ENCODE results near the gene ABCA3. TPM values are rescaled to one million over a fixed set of nuclear protein-coding genes. Genes with fewer than 3 reads are reported as not detected.
"Not testable (repeated sequence)": the region's sequence is repeated elsewhere in the genome, so short reads cannot be mapped to it uniquely, and the experiment has no call there.

Gene ABCA3
- polyA plus RNA-seq (2013, experiment 1 of 4): 14.3 TPM
- polyA plus RNA-seq (2013, experiment 2 of 4): 17.9 TPM
- polyA plus RNA-seq (2013, experiment 3 of 4): 13.3 TPM
- 13.9 TPM for polyA plus RNA-seq (2013, experiment 4 of 4)

- no peak within 1 kb of the TSS for H3K27ac ChIP-seq (ENCODE audit: insufficient read depth, low read depth, low read length, poor library complexity, severe bottlenecking)
- WGBS, 2 experiments: 24% methylated on average over 110 of the region's 110 CpGs
- no peaks in the 10 kb centered on the region for H3K9me3 ChIP-seq (ENCODE audit: control insufficient read depth, low read length)
- peak within 1 kb of the TSS; percentile 61 for H3K4me3 ChIP-seq (ENCODE audit: insufficient read depth, low read depth, low read length)
- H3K36me3 ChIP-seq (ENCODE audit: control insufficient read depth, insufficient read depth, low read length): no peaks in the 10 kb centered on the region
- peaks cover 61% of the 10 kb centered on the region for H3K27me3 ChIP-seq (ENCODE audit: control insufficient read depth, insufficient read depth, low read length, poor library complexity, severe bottlenecking)
- H3K4me1 ChIP-seq (ENCODE audit: control insufficient read depth, insufficient read depth, low read length): no peaks in the 10 kb centered on the region
Observed at GRCh38 chr16:2340564-2341455, at the start of gene ABCA3. Gene ABCA3, minus strand, starts transcription at chr16:2340728. Its CDS starts 14,262 bp downstream, at chr16:2326466.

GRCh38 chr16:2388875-2389433 is 48.4 kb upstream of the ABCA3 start:
- Histone ChIP-seq H3K36me3 (ENCODE audit: control insufficient read depth, insufficient read depth, low read length) (no peaks in the 10 kb centered on the region), H3K27ac (ENCODE audit: insufficient read depth, low read depth, low read length, poor library complexity, severe bottlenecking) (no peak overlapping the region), H3K4me1 (ENCODE audit: control insufficient read depth, insufficient read depth, low read length) (no peaks in the 10 kb centered on the region), H3K27me3 (ENCODE audit: control insufficient read depth, insufficient read depth, low read length, poor library complexity, severe bottlenecking) (no peaks in the 10 kb centered on the region), H3K9me3 (ENCODE audit: control insufficient read depth, low read length) (no peaks in the 10 kb centered on the region), H3K4me3 (ENCODE audit: insufficient read depth, low read depth, low read length) (no peak overlapping the region)
- 79 to 84% methylated on average over 2 of the region's 2 CpGs for WGBS, 2 experiments

GRCh38 chr16:2388139-2388874 is 47.8 kb upstream of the ABCA3 start:
- H3K27ac ChIP-seq (ENCODE audit: insufficient read depth, low read depth, low read length, poor library complexity, severe bottlenecking): no peak overlapping the region
- no peaks in the 10 kb centered on the region for H3K4me1 ChIP-seq (ENCODE audit: control insufficient read depth, insufficient read depth, low read length)
- no peaks in the 10 kb centered on the region for H3K9me3 ChIP-seq (ENCODE audit: control insufficient read depth, low read length)
- 84 to 90% methylated on average over 3 of the region's 3 CpGs for WGBS, 2 experiments
- no peaks in the 10 kb centered on the region for H3K36me3 ChIP-seq (ENCODE audit: control insufficient read depth, insufficient read depth, low read length)
- H3K27me3 ChIP-seq (ENCODE audit: control insufficient read depth, insufficient read depth, low read length, poor library complexity, severe bottlenecking): no peaks in the 10 kb centered on the region
- no peak overlapping the region for H3K4me3 ChIP-seq (ENCODE audit: insufficient read depth, low read depth, low read length)

GRCh38 chr16:2386990-2387389 is 46.5 kb upstream of the ABCA3 start:
- no peaks in the 10 kb centered on the region for H3K36me3 ChIP-seq (ENCODE audit: control insufficient read depth, insufficient read depth, low read length)
- no peaks in the 10 kb centered on the region for H3K9me3 ChIP-seq (ENCODE audit: control insufficient read depth, low read length)
- no peak overlapping the region for H3K4me3 ChIP-seq (ENCODE audit: insufficient read depth, low read depth, low read length)
- no peak overlapping the region for H3K27ac ChIP-seq (ENCODE audit: insufficient read depth, low read depth, low read length, poor library complexity, severe bottlenecking)
- 12 to 21% methylated on average over 3 of the region's 3 CpGs for WGBS, 2 experiments
- H3K27me3 ChIP-seq (ENCODE audit: control insufficient read depth, insufficient read depth, low read length, poor library complexity, severe bottlenecking): no peaks in the 10 kb centered on the region
- H3K4me1 ChIP-seq (ENCODE audit: control insufficient read depth, insufficient read depth, low read length): no peaks in the 10 kb centered on the region

- H3K27me3 ChIP-seq (ENCODE audit: control insufficient read depth, insufficient read depth, low read length, poor library complexity, severe bottlenecking); H3K27ac ChIP-seq (ENCODE audit: insufficient read depth, low read depth, low read length, poor library complexity, severe bottlenecking); H3K9me3 ChIP-seq (ENCODE audit: control insufficient read depth, low read length); H3K36me3 ChIP-seq (ENCODE audit: control insufficient read depth, insufficient read depth, low read length); H3K4me1 ChIP-seq (ENCODE audit: control insufficient read depth, insufficient read depth, low read length); H3K4me3 ChIP-seq (ENCODE audit: insufficient read depth, low read depth, low read length): not testable (repeated sequence)
- WGBS, 2 experiments: 86 to 87% methylated on average over 19 of the region's 19 CpGs
Observed at GRCh38 chr16:2385982-2386381, 45.5 kb upstream of the ABCA3 start.

GRCh38 chr16:2385190-2385836 is 44.8 kb upstream of the ABCA3 start:
- no peaks in the 10 kb centered on the region for H3K27me3 ChIP-seq (ENCODE audit: control insufficient read depth, insufficient read depth, low read length, poor library complexity, severe bottlenecking)
- no peaks in the 10 kb centered on the region for H3K4me1 ChIP-seq (ENCODE audit: control insufficient read depth, insufficient read depth, low read length)
- WGBS, 2 experiments: 77 to 78% methylated on average over 3 of the region's 3 CpGs
- H3K9me3 ChIP-seq (ENCODE audit: control insufficient read depth, low read length): no peaks in the 10 kb centered on the region
- no peak overlapping the region for H3K4me3 ChIP-seq (ENCODE audit: insufficient read depth, low read depth, low read length)
- H3K27ac ChIP-seq (ENCODE audit: insufficient read depth, low read depth, low read length, poor library complexity, severe bottlenecking): no peak overlapping the region
- no peaks in the 10 kb centered on the region for H3K36me3 ChIP-seq (ENCODE audit: control insufficient read depth, insufficient read depth, low read length)

- H3K36me3 ChIP-seq (ENCODE audit: control insufficient read depth, insufficient read depth, low read length): no peaks in the 10 kb centered on the region
- H3K9me3 ChIP-seq (ENCODE audit: control insufficient read depth, low read length): no peaks in the 10 kb centered on the region
- no peak overlapping the region for H3K4me3 ChIP-seq (ENCODE audit: insufficient read depth, low read depth, low read length)
- H3K4me1 ChIP-seq (ENCODE audit: control insufficient read depth, insufficient read depth, low read length): no peaks in the 10 kb centered on the region
- H3K27me3 ChIP-seq (ENCODE audit: control insufficient read depth, insufficient read depth, low read length, poor library complexity, severe bottlenecking): no peaks in the 10 kb centered on the region
- WGBS, 2 experiments: 72 to 75% methylated on average over 2 of the region's 2 CpGs
- no peak overlapping the region for H3K27ac ChIP-seq (ENCODE audit: insufficient read depth, low read depth, low read length, poor library complexity, severe bottlenecking)
Observed at GRCh38 chr16:2384426-2384825, 43.9 kb upstream of the ABCA3 start.

- 100% methylated on average over 1 of the region's 1 CpG; no CpG with 5 or more reads in 1 of the 2 experiments for WGBS, 2 experiments
- H3K4me1 ChIP-seq (ENCODE audit: control insufficient read depth, insufficient read depth, low read length): no peaks in the 10 kb centered on the region
- H3K9me3 ChIP-seq (ENCODE audit: control insufficient read depth, low read length): no peaks in the 10 kb centered on the region
- H3K27ac ChIP-seq (ENCODE audit: insufficient read depth, low read depth, low read length, poor library complexity, severe bottlenecking): no peak overlapping the region
- no peaks in the 10 kb centered on the region for H3K27me3 ChIP-seq (ENCODE audit: control insufficient read depth, insufficient read depth, low read length, poor library complexity, severe bottlenecking)
- no peak overlapping the region for H3K4me3 ChIP-seq (ENCODE audit: insufficient read depth, low read depth, low read length)
- no peaks in the 10 kb centered on the region for H3K36me3 ChIP-seq (ENCODE audit: control insufficient read depth, insufficient read depth, low read length)
Observed at GRCh38 chr16:2383501-2383900, 43.0 kb upstream of the ABCA3 start.

- Histone ChIP-seq H3K4me3 (ENCODE audit: insufficient read depth, low read depth, low read length) (no peak overlapping the region), H3K9me3 (ENCODE audit: control insufficient read depth, low read length) (no peaks in the 10 kb centered on the region), H3K4me1 (ENCODE audit: control insufficient read depth, insufficient read depth, low read length) (no peaks in the 10 kb centered on the region), H3K27me3 (ENCODE audit: control insufficient read depth, insufficient read depth, low read length, poor library complexity, severe bottlenecking) (no peaks in the 10 kb centered on the region), H3K36me3 (ENCODE audit: control insufficient read depth, insufficient read depth, low read length) (no peaks in the 10 kb centered on the region), H3K27ac (ENCODE audit: insufficient read depth, low read depth, low read length, poor library complexity, severe bottlenecking) (no peak overlapping the region)
- no CpG with 5 or more reads among the region's 3 CpGs for whole genome bisulfite sequencing, 2 experiments
Observed at GRCh38 chr16:2374644-2375043, 34.1 kb upstream of the ABCA3 start.
